HPDE6-E6E7 (cell line): ENCODE data around the gene KCP.
"Not testable (repeated sequence)": the region's sequence is repeated elsewhere in the genome, so short reads cannot be mapped to it uniquely, and the experiment has no call there.

Experiments
- DNase-seq: peaks from one replicate; pipeline ENCODE4 v3.0.0; 2011; ENCODE audit warnings: missing footprints; ENCODE audit errors: extremely low spot score

Gene KCP

DNA sequence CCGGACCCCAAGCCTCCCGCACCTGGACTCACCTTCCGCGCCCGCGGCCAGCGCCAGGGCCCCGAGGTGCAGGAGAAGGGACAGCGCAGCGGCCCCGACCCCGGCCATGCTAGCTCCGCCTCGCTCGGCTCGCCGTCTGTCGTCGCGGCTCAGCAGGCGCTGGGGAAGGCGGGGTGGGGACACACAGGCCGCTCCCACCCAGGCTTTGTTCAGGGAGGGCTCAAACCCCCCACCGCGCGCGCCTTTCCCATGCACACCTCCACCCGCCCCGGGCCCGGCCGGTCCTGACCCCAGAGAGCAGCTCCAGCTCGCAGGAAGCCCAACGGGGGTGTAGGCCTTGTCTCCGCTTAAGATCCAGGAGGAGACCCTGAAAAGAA is at the start of gene KCP:
TSS of gene KCP (minus strand) at position 141 of the 377 bp plus-strand sequence. CDS start at position 108, 33 bp downstream.
- DNase-seq: no peak

DNA sequence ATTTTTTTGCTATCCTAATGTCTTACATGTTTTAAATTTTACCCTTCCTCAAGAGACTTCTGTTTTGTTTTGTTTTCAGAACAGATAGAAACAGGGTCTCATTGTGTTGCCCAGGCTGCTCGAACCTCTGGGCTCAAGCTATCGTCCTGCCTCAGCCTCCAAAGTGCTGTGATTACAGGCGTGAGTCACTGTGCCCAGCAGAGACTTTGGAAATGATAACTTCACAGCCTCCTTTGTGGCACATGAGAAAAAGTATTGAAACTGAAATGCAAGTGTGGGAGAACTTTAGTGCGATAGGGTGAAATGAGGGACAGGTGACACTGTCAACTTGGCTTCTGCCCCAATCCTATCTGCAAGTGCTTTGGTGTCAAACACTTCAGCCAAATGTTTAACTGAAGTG is 48.8 kb upstream of the KCP start:
- DNase-seq: no peak

DNA sequence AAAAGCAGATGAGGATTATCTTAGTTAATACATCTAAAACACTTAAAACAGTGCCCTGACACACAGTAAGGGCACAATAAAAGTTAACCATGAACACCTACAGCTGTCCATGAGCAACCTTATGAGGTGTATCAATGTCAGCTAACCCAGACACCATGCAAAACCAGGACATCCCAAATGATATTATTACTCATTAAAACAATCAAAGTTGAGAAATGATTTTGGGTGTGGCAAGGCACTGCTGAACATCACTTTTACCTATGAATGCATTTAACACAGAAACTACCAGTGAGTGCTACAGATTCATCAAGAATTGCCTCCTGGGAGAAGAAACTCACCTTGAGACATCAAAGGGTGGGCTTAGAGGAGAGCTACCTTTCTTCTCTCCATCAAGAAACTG is 45.5 kb upstream of the KCP start:
- no peak for DNase-seq

DNA sequence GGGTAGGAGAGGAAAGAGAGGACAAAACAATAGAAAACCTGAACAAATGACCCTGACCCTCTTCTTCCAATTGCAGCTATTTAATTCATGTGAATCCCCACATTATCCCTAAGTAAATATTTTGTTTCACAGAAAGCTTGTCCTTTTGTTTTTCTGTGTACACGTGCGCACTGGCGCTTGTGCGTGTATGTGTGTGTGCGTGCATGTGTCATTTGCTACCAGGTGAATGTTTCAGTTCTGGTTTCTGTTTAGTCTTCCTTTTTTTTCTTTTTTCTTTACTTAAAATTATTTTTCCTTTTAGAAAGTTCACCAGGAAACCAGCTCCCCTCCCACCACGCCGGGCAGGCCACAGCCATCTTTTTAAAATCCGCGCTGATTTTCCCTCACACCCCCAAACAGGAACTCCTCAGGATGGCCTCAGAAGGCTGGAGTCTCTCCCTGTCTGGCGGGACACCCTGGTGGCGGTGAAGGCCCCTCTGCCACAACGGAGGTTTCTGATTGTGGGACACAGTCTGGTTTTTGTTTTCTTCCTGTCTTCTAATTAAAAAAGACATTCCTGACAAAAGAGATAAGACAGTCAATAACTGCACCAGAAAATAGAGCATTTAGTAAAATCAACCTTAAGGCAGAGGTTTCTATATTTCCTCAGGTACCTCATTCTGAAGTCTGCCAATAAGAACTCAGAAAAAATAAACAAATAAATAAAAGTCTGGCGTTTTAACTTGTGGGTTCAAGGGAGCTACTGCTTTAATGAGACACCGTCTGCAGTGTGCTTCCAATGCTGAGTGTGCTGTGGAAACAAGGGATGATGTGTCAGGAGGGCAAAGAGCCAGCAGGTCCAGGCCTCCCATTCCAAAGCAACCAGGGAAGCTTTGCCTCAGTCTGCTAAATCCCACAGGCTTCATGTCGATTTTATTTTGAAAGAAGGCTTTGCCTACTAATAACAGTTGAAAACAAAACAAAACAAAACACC is 44.6 kb upstream of the KCP start:
- DNase-seq: no peak

DNA sequence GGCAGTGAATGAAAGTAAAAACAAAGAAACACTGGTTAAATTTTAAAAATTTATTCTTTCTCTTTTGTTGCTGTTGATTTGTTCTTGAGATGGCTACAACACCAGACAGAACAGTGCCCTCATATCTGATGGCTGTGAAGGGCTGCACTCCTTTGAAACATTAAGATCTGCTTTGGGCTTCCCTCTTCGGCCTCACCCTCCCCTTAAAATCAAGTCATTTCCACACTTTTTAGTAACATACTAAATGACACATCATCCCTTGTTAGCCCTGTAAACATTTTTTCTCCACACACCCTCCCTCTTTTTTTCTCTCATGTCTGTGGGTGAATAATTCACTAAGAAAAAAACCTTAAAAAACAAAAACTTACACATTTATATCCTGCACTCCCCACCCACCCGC is 43.6 kb upstream of the KCP start:
- no peak for DNase-seq

DNA sequence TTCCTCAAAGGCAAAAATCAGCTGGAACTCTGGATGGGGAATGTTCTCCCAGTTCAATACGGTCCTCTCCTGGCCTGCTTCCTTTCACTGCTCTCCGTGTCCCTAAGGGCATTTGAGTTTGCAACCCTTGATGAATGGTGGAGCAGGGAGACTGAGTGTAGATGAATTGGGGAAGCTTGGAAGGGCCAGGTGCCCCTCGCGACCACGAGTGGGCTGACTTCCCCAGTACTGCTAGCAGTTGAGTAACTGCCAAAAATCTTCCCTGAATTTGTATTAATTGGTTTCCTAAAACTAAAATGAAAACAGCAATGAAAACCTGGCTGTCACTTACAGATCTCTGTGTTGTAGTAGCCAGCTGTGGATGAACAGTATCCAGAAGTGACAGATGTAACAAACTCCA is 40.8 kb upstream of the KCP start:
- DNase-seq: no peak

DNA sequence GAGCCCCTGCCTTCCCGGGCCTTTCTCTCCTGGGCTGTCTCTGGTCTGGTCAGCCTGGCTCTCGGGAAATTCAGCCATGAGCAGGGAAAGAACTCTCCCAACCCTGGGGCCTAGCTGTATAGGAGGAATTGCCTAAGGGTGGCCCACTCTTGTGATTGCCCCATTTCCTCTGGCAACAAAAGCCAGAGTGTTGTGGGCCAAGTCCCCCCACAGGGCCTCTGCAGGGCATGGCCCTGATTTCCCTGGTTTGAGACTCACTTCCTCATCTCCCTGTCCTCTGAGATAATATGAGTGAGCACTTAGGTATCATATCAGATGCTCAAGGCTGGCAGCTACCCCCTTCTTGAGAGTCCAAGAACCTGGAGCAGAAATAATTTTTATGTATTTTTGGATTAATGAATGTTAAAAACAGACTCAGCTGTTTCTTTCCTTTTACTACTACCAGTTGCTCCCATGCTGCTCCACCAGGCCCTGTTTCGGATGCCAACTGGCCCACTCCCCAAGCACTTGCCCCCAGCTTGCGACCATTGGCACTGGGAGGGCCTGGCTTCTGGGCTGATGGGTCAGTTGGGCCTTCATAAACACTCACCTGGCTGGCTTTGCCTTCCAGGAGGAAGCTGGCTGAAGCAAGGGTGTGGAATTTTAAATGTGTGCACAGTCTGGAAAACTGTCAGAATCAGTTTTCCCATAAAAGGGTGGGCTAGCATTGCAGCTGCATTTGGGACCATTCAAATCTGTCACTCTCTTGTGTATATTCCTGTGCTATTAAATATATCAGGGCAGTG is 38.7 kb upstream of the KCP start:
- no peak for DNase-seq

DNA sequence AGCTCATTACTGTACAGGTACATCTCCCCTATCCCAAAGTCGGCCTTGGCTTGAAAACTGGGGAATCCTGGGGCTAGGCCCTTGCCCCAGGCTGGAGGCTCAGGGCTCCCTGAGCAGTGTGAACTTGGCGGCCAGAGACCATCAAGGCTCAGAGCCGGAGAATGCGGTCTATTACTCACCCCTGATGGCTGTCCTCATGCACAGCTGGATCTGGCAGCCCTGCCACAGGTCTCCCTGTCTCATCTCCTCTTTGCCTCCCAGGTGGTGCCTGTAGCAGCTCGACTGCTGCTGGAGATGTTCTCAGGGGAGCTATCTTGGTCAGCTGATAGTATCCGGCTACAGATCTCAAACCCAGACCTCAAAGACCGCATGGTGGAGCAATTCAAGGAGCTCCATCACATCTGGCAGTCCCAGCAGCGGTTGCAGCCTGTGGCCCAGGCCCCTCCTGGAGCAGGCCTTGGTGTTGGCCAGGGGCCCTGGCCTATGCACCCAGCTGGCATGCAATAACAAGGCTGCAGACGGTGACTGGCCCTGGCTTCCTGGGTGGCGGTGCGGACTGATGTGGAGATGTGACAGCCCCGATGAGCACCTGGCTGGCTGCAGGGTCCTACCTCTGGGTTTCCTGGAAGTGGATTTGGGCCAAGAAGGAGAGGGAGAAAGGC is 37.9 kb upstream of the KCP start:
- DNase-seq: no peak

DNA sequence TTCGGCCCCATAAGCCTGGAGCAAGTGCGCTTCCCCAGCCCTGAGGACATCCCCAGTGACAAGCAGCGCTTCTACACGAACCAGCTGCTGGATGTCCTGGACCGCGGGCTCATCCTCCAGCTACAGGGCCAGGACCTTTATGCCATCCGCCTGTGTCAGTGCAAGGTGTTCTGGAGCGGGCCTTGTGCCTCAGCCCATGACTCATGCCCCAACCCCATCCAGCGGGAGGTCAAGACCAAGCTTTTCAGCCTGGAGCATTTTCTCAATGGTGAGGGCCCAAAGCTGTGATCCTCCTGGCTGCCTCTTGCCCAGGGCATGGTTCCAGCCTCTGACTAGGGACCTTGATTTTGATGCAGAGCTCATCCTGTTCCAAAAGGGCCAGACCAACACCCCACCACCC is 37.3 kb upstream of the KCP start:
- DNase-seq: no peak

DNA sequence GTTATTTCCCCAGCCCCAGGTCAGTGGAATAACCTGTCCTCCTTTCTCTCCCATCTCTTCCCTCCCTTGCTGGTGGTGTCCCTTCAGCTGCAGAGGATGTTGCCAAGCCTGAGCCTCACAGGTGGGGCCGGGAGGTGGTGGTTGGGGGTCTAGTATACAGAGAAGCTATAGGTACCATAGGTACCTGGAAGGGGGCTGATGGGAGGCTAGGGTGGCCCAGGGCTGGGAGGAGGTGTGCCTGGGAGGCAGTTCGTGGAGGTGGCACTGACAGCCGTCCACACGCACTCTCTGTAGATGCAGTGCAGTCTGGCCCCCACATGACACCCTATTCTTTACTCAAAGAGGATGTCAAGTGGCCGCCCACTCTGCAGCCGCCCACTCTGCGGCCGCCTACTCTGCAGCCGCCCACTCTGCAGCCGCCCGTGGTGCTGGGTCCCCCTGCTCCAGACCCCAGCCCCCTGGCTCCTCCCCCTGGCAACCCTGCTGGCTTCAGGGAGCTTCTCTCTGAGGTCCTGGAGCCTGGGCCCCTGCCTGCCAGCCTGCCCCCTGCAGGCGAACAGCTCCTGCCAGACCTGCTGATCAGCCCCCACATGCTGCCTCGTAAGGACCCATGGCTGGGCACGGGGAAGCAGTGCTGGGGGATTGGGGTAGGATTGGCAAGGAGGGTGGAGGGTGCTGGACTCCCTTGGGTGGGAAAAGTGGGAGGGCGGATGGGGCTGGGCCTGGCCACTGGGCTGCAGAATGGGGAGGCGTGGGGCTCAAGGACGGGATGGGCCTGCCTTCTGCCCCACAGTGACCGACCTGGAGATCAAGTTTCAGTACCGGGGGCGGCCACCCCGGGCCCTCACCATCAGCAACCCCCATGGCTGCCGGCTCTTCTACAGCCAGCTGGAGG is 36.7 kb upstream of the KCP start:
- no peak for DNase-seq

DNA sequence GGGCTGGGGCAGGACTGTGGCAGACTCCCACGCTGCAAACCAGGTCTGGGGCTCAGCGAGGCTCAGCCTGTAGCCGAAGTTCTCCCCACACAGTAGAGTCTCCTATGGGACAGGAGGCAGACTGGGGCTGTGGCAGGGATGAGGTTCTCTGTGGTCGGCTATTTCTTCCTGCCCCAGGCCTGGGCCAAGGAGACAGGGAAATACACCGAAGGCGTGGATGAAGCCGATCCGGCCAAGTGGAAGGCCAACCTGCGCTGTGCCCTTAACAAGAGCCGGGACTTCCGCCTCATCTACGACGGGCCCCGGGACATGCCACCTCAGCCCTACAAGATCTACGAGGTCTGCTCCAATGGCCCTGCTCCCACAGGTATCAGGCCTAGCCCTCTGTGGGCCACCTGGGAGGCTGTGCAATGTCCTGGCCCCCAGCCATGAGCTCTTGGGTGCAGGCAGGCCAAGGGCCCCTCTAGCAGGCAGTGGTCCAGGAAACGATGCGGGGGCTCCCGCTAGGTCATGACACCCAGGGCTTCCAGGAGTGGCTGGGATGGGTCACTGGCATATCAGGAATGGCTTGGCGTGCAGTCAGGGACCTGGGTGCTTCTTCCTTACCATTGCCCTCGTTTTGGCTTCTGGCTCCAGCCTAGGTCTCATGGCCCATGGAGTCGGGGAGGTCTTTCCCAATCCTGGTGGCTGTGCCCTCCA is 35.3 kb upstream of the KCP start:
- no peak for DNase-seq

DNA sequence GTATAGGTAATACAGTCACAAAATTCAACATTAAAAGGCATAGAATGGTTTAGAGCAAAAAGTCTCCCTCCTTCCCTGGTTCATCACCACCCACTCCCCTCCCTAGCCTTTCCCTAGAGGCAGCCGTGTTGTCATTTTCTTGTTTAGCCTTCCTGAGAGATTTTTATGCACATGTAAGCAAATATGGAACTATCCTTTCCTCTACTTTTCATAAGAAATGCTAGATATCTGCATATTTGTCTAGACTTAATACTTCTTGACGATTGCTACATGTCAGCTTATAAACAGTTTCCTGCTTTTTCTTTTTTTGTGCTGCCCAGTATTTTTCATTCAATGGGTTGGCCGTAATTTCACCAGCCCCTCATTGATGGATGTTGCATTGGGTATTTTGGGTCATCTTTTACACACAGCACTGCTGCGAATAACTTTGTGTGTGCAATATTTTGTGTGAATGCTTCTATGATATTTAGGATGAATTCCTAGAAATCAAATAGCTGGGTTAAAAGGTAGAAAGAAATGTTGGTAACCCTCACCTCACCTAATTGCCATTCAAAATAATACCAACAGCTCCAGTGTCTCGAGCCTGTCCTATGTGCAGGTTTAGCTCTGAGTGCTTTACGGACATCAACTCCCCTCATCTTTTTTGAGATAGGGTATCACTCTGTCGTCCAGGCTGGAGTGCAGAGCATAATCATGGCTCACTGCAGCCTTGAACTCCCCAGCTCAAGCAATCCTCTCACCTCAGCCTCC is 34.2 kb upstream of the KCP start:
- DNase-seq: no peak

DNA sequence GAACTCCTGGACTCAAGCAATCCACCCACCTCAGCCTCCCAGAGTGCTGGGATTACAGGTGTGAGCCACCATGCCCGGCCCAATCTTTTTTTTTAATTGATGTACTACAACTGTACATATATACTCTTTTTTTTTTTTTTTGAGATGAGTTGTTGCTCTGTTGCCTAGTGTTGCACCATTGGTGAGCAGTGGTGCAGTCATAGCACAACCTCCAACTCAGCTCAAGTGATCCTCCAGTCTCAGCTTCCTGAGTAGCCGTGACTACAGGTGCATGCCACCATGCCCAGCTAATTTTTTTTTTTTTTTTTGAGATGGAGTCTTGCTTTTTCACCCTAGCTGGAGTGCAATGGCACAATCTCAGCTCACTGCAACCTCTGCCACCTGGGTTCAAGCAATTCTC is 32.7 kb upstream of the KCP start:
- DNase-seq: not testable (repeated sequence)

DNA sequence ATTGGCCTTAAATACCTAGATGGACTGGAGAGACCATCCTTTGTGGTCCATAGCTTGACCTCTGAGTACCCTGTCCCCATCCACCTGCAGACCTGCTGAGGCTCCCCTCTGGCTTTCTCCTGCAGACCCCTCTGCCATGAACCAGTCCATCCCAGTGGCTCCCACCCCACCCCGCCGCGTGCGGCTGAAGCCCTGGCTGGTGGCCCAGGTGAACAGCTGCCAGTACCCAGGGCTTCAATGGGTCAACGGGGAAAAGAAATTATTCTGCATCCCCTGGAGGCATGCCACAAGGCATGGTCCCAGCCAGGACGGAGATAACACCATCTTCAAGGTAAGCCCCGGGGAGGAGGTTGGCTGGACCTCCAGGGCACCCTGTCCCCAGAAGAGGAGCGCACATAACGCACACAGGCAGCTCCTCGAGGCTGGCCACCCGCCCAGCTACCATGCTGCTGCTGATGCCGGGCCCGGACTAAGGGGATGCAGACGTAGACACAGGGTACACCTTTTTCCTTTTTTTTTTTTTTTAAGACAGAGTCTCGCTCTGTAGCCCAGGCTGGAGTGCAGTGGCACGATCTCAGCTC is 31.5 kb upstream of the KCP start:
- no peak for DNase-seq

DNA sequence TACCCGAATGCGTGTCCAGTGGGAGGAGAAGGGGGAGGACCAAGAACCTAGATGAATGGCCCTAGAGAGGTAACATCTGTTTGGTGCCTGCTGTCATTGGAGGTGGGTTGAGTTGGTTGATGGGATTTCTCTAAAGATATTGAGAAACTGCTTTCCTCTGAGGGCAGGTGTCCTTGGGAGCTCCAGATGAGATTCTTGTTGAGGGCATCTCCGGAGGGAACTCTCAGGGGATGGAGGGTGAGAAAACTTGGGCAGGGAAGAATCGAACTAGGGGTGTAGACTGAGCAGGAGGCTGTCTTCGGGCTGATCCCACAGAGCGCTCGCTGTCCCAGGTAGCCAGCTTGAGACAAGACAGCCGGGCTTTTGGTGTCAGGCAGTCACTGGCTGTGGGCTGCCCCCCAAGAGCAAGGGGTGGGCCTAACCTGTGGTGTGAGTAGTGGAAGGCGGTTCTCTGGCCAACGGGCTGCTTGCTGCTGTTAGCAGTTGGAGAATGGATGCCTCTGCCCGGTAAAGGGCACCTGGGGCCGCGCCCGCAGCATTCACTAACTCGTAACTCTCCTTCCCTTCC is 30.9 kb upstream of the KCP start:
- DNase-seq: no peak

DNA sequence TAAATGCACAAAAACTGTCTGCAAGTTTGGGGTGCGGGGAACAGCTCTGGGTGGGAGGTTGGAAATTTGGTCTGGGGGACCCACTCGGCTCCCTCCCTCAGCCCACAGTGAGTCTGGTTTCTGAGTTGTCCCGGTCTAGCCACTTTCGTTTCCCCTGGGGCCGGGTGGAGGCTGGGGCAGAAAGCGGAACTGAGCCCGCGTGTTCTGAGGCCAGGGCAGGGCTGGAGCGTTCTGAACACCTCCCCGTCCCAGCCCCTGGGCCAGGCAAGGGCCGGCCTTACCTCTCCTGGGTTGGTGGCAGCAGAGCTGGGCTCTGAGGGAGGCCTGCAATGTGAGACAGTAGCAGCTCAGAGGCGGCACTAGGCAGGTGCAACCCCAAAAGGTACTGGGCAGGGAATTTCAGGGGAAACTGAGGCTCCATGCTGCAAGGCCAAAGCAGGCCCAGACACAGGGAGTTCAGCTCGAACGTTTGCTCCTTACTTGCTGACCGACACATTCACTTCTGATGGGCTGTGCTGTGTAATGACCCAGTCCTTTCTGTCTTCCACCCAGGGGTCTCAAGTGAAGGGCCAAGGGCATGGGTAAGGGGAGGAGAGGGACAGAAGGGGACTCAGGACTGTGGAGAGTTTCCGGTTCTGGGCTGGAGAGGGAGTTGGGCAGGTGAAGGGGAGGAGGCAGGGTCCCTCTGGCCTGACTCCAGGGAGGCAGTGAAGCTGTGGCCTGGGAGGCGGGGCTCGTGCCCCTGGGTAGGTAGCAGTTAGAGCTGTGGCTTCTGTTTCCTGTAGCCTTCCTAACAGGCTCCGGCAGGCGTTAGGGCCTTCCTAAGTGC is 30.2 kb upstream of the KCP start:
- no peak for DNase-seq

DNA sequence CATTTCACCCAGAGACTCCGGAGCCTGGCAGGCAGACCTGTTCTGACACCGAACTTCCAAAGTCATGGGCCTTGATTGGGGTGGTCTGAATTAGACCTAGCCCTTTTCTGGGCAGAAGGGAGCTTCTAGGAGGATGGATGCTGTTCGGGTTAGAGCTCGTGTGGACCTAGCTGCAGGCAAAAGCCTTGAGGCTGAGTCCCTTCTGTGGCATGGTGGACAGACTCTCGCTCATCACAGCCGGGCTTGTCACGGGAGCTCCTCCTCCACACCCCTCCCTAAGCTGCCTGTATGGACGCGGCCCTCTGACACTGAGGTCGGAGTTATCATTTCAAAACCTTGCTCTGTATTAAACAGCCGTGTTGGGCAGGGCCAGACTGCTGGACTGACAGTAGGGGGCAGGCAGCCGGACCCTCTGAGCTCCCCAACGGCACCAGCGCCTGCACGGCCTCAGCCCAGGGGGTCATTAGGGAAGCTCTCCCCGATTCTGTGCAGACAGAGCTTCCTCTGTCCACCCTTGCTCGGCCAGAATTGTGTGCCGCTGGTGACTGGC is 29.4 kb upstream of the KCP start:
- DNase-seq: no peak
